Frontal cortex (tissue), 4 donors: Measurements from ENCODE around the gene NRXN3. TPM values are rescaled to one million over a fixed set of nuclear protein-coding genes. Genes with fewer than 3 reads are reported as not detected.
A peak's percentile ranks its signal among the peaks of the same experiment; 100 is the strongest.
"Not testable (repeated sequence)": the region's sequence is repeated elsewhere in the genome, so short reads cannot be mapped to it uniquely, and the experiment has no call there.

Source experiments
- DNase-seq, 2 donors: peaks; one replicate each; pipeline ENCODE4 v3.0.0; 2012; ENCODE audit warnings: low spot score in 2 of 2
- FAIRE-seq: peaks from 2 replicates; lab custom pipeline; 2012; peaks lifted over from hg19 to GRCh38; lab: Jason Lieb, UNC
- total RNA-seq: library from RNA; depleted of rRNA; stranded (reverse); fragments of >200 nt; gene quantifications from one replicate; pipeline ENCODE4 v1.2.3, GENCODE V29; 2014
- donor health status: control.
- donor health status: control.
- donor health status: control.

Gene NRXN3
- total RNA-seq, 1 donor from 2014 or later, result 44.8 TPM

DNA sequence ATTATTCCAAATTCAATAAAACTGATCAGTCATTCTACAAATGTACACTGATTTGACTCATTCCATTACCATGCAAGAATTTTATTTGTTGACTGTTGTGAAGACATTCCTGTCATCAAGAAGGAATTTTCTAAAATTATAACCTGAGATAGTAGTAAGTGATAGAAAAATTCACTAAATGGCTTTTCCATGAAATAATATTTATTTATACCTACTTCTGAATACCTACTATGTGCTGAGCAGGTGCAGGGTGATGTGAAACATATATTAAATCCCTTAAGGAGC lies 841.7 kb downstream of the NRXN3 start:
- FAIRE-seq, result no peak
- no peak for DNase-seq

GRCh38 chr14:79016828-79017505 lies 846.8 kb downstream of the NRXN3 start:
- FAIRE-seq (no peak), DNase-seq (no peak)

GRCh38 chr14:79017561-79017960 lies 847.4 kb downstream of the NRXN3 start:
- DNase-seq (no peak), FAIRE-seq (no peak)

- FAIRE-seq (no peak), DNase-seq (no peak)
Observed at GRCh38 chr14:79018836-79019235, 848.7 kb downstream of the NRXN3 start.

GRCh38 chr14:79019898-79020297 lies 849.7 kb downstream of the NRXN3 start:
- DNase-seq, FAIRE-seq: not testable (repeated sequence)

DNA sequence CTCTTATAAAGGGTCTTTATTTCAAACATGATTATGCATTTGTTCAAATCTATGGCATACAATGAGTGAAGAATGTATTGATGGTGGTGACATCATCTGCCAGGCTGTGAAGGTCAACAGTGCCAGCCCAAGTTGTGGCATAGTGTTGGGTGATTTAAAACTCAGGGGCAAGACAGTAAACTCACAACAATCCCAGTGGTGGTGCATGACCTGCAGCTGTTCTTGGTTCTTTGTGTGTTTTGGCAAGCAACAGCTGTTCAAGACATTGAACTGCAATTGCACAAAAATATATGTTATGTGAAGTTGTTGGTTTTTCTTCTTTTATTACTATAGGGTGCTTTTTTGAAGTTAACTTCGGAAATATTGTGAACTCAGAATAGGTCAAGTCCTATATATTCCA lies 851.6 kb downstream of the NRXN3 start:
- no peak for FAIRE-seq
- no peak for DNase-seq

DNA sequence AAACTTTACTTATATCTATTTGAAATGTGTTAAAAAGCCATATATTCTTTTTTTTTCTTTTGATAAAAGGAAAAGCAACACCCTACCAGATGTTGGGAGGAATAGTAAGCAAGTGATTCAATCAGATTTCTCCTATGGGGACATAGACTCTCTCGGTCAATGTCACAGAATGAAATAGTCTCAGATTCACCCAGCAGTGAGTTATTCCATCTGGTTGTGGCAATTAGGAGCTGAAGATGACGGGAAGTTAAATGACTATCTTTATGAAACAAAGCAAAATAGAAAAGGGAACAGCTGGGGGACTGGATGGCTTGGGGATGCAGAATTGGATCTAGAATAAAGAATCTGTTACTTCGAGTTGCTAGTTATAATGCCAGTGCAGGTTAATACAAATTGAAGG lies 857.0 kb downstream of the NRXN3 start:
- no peak for FAIRE-seq
- no peak for DNase-seq

- FAIRE-seq (no peak), DNase-seq (no peak)
Observed at GRCh38 chr14:79028281-79028680, 858.1 kb downstream of the NRXN3 start.

DNA sequence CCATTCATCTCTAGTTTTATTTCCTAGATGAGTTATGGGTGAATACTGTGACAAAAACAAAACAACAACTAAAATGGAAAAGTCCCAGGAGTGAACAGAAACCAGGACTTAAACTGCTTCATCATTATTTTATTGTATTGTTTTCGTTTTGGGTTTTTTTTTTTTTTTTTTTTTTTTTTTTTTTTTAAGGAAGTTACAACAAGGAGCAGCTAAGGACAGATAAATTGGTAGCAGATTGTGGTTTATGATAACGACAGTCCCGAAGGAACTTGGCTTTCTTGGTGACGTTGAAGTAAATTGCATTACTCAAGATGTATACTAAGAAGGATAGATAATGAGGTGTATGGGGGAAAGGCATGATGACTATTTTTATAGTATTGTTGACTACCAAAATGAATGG lies 866.3 kb downstream of the NRXN3 start:
- FAIRE-seq (no peak), DNase-seq (no peak)

DNA sequence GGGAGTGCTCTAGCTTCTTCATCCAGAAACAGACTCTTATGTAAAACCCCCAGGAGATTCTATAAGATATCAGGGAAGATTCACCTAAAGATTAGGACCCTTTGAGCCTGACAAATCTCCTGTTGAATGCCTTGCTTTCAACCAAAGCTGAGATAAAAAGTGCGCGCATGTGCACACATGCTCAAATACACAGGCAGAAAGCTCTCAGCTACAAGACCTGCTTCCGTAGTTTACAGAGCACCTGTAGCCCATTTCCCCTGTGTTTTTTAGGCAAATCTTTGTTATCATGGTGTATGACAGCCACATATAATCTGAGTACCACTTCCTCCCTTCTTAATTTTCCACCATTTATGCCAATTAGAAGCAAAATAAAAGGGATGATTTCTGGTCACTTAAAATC lies 866.9 kb downstream of the NRXN3 start:
- no peak for DNase-seq
- FAIRE-seq, result no peak

DNA sequence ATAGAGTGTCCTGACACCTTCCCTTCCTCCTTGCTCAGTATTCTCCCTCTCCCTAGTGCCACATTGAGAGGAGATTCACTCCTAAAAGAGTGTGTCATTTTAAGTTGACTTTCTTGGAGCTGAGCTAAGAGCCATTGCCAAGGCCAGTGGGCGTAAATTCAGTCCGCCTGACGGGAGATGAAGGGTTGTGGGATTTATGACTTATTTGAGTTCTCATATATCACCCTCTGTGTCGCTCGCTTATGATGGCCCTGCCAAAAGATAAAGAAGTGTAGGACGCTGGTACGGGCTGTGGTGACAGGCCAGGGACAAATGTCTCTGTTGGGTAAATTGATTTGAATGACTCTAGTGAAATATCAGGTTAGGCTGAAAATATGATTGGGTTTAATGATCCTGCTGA lies 867.4 kb downstream of the NRXN3 start:
- no peak for FAIRE-seq

DNA sequence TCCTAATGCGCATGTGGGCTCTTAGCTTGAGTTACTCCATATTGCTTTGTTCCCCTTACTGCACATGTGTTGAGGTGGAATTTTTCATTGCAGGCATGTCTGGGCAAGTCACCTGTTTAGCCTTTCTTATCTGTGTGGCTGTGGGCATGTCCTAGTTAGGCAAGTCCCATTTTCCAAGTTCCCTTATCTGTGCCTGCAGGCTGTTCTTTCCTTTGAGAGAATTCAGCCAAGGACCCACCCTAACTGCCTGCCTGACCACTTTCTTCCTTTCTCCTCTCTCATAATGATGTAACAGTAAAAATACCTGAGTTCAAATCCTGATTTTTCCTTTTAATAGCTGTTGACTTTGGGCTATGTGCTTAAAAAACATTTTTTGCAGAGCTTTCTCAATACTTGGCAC lies 870.6 kb downstream of the NRXN3 start:
- DNase-seq (no peak), FAIRE-seq (no peak)

More for the DNA sequence above, 867.4 kb downstream of the NRXN3 start:
- no peak for DNase-seq

DNA sequence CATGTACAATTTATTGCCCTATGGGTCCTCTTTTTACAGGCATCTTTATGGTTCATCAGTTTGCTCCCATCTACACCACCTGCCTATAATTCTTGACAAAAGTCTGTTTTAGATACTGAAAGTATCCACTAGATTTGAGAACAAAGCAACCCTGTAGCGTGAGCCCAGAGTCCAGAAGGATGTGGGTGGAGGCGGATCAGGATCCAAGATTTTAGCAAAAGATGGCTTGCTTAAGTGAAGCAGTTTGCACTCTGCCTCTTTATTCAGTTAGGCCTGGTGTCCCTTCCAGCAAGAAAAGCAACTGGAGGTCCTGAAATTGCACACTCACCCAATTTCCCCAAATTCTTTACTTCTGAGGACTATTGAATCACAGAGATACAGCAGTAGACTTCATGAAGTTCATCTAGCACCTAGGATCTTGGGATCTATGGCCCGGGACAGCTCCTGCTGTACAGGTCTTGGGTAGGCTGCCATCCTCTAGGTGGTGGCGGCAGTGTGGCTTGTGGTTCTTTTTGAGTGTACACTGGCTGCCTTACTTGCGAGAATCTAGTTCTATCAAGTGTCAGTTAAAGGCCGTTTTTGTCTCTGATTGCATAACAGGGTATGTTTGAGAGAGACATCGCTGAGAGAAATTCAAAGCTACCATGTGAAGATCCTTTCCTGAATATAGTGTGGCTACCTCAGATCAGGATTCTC lies 873.2 kb downstream of the NRXN3 start:
- DNase-seq (no peak), FAIRE-seq (no peak)

GRCh38 chr14:79044894-79045624 lies 874.9 kb downstream of the NRXN3 start:
- DNase-seq, result peak in 1 of 2 donors; percentile 11
- FAIRE-seq, result no peak

DNA sequence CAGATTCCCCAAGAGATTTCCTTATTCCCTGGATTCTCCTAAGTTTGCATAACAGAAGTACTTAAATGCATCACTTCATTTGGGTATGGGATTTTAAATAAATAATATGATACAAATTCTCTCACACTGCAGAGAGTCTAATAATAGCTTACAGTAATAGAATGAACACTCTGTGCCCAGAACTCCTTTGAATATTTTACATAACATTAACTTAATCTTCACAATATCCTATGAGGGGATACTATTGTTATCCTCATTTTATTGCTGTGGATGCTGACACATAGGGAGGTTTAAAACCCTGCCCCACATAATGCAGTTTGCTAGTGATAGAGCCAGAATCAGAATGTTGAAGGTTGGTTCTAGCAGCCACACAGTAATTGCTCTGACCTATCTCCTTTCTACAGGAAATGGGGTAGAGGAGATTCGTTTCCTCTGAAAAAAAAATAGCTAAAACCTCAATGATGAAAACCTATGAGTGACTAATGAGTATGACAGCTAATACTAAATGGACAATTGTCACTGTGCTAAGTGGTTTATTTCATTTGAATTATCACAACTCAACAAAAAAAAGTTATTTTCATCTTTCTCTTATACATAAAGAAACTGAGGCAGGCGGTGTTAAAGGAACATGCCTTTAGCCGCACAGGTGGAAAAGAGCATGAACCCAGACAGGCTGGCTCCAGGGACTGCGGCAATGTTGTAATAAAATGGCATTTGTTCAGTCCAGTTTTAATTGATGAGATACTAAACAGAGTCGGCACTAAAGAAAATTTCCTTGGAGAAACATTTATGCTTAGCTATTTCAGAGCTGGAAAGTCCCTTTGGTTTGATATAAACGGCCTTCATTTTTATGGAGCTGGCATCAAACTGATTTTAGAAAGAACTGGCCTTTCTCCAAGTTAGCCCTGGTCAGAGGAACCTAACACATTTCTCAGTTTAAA lies 880.9 kb downstream of the NRXN3 start:
- no peak for DNase-seq
- FAIRE-seq, result no peak

- no peak for FAIRE-seq
- DNase-seq, result no peak
Observed at GRCh38 chr14:79051742-79052141, 881.6 kb downstream of the NRXN3 start.

DNA sequence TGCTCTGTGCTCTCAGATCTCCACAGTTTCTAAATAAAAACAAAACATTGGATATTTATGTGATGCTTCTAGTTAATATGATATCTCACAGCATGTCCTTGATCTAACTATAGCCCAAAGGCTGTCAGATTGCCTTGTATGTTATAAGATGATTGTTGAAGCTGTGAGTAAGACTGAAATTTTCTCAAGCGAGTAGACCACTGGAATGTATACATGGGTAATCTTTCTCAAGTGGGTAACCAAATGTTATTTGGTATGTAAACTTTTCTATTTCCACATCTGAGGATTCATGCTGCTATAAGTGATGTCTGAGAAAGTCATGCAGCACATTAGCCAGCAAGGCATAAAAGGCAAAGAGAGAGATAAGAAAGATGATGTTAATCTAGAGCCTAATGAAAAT lies 886.7 kb downstream of the NRXN3 start:
- no peak for FAIRE-seq
- no peak for DNase-seq

DNA sequence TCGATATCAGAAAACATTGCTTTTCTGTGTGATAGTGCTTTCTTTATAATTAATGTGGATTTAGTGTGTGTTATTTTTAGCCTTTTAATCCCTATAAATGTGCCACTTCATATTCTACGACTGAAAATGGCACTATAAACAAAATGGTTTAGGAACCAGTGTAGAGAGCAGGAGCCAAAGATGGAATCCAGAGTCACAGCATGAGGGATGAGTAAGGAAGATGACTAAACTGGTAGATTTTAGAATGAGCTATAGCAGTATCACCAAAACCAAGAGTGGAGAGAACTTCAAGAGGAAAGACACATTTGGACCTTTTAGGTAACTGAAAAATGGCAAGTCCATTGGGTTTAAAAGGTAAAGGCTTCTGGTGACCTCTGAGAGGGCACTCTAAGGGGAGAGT lies 887.2 kb downstream of the NRXN3 start:
- FAIRE-seq, result no peak

DNA sequence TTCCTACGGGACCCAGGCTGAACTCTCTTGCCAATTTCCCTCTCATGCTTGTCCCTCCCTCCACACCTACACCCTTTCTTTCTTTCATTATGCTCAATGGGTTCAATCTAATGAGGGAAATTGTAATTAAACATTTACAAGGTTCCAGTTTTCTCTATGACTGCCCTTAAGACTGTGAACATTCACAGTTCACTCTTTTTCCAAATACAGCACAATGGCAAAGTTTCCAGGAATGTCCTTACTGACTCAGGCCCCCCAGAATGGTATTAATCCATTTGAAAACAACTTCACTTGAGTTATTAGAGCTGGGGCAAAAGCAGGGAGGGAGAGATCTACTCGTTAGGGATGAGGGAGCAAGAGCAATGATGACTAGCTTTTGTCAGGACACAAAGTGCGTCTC lies 892.1 kb downstream of the NRXN3 start:
- FAIRE-seq (no peak), DNase-seq (no peak)

More for the DNA sequence above, 887.2 kb downstream of the NRXN3 start:
- DNase-seq, result no peak

- FAIRE-seq, result no peak
- DNase-seq, result no peak
Observed at GRCh38 chr14:79064214-79064613, 894.0 kb downstream of the NRXN3 start.
